Thyroid gland (tissue), 4 donors: ENCODE results near the gene TLX2. TPM values are rescaled to one million over a fixed set of nuclear protein-coding genes. Genes with fewer than 3 reads are reported as not detected.

ENCODE experiments used
- DNase-seq, 2 donors: peaks; one replicate each; pipeline ENCODE4 v3.0.0-alpha.2; 2019
- H3K27ac ChIP-seq, 3 donors: fragments of 200-600 bp; sonication (generic); 1 replicate in 2 of 3; 2 replicates in 1 of 3; pipeline ENCODE4 v1.5.1; 2016 to 2019; ENCODE audit warnings: mild to moderate bottlenecking in 1 of 3, moderate library complexity in 1 of 3
- H3K27me3 ChIP-seq: fragments of 200-600 bp; sonication (generic); one replicate; pipeline ENCODE4 v1.5.1; 2019
- H3K36me3 ChIP-seq, 2 donors: fragments of 200-600 bp; sonication (generic); one replicate each; pipeline ENCODE4 v1.5.1; 2016 to 2019
- H3K4me1 ChIP-seq, 2 donors: fragments of 200-600 bp; sonication (generic); one replicate each; pipeline ENCODE4 v1.5.1; 2017 to 2019
- H3K4me3 ChIP-seq, 3 donors: fragments of 200-600 bp; sonication (generic); replicated peaks in 1 of 3; 1 replicate in 2 of 3; 2 replicates in 1 of 3; pipeline ENCODE4 v1.5.1; 2016; ENCODE audit warnings: mild to moderate bottlenecking in 1 of 3
- H3K9me3 ChIP-seq: fragments of 200-600 bp; sonication (generic); one replicate; pipeline ENCODE4 v1.5.1; 2017
- CTCF ChIP-seq, 6 experiments: fragments of 200-600 bp in 3 of 6; fragments of 450-650 bp in 3 of 6; sonication (generic) in 3 of 6; IDR thresholded peaks; one replicate each; pipeline ENCODE4 v1.5.1; 2016 to 2019; ENCODE audit warnings: antibody characterized with exemption in 6 of 6, mild to moderate bottlenecking in 2 of 6, inconsistent platforms in 1 of 6, moderate library complexity in 1 of 6
- POLR2A ChIP-seq, 2 donors: fragments of 450-650 bp; IDR thresholded peaks; one replicate each; pipeline ENCODE4 v1.6.1; 2017; ENCODE audit warnings: antibody characterized with exemption in 2 of 2, mild to moderate bottlenecking in 2 of 2, moderate library complexity in 1 of 2
- WGBS, 2 donors: methylation state at CpG; one replicate each; pipeline ENCODE4 v1.1.5; 2017; 5-methylcytosine and 5-hydroxymethylcytosine counted together
- intact Hi-C: fragments of 100-400 bp; cut with DNase I; formaldehyde crosslinking; loops from one replicate; pipeline ENCODE4 v1.15.1; 2023
- total RNA-seq, 4 donors: library from RNA; depleted of rRNA; stranded (reverse); fragments of >200 nt; gene quantifications; one replicate each; pipeline ENCODE4 v1.2.3, GENCODE V29; 2016

The TLX2 gene
- total RNA-seq, 4 donors from 2014 or later, result not detected

DNA sequence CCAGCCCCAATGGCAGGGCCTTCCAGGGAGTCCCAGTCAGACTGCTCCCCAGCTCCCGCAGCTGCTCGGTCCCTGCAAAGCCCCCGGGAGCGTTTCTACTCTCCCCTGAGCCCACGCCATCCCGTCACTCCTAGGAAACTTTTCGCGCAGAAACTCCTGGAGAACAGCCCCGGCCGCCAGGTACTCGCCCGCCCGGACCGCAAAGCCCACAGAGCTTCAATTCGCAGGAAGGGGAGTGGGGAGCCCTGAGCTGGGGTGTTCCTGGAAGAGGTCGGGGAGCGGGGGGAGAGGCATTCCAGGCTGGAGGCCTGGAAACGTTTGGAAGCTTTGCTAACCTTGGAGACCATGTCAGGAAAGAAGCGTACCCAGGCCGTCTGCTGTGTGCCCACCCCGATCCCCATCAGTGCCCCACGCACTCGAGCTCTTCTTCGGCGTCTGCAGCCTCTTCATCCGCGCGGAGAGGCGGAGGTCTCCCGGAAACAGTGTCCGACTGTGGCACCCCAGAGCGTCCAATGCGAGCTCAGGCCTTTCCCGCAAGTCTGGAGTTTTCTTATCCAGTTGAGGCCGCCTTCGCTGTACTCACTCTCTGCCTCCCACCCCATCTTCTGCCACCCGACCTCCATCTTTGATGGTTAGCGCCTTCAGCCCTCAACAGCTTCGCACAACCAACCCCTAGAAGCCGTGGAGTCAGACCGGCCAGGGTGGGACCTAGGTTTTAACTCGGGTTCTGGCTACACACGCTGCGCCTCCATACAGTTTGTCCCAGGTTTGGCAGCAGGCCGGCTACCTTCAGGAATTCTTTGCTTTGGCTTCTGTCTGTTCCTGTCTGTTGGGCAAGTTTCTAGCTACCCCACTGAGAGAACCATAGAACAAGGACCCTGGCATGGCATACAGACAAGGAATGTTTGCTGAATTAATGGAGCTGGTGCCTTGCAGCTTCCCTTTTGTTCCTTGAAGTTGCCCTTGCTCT, 10.5 kb upstream of the TLX2 start:
- Histone ChIP-seq H3K4me1 (peaks cover 33 to 42% of the 10 kb centered on the region in 2 donors), H3K27ac (peak overlapping the region; percentile 42 to 60 (median 46)), H3K4me3 (peak overlapping the region in 1 of 3 donors; percentile 29), H3K27me3 (peaks cover 7% of the 10 kb centered on the region), H3K9me3 (no peaks in the 10 kb centered on the region), H3K36me3 (peaks cover 11 to 12% of the 10 kb centered on the region in 2 donors)
- TF ChIP-seq POLR2A (IDR thresholded peaks at IDR 0.05) (peak in 1 of 2 donors; percentile 4), CTCF (IDR thresholded peaks at IDR 0.05) (no peak)
- 50 to 55% methylated on average over 41 to 45 of the region's 45 CpGs for WGBS, 2 donors
- intact Hi-C loops, result no loop called here
- DNase-seq, result no peak

DNA sequence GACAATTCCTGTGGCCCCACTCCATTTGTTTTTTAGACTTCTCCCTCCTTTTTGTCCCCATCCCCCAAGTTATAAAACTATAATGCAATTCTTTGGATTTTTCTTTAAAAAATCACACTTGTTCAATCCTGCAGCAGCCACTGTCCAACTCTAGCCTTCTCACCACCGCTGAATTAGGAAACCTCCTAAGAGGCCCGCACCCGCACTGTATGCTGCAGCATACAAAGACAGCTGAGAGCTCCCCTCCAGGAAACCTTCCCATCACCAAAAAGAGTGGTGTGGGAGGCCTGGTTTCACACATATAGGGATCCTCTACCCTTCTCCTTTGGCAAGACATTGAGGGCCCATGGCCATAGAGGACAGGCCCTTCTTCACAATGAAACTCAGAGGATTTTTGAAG, 9.7 kb upstream of the TLX2 start:
- H3K27ac ChIP-seq, result no peak overlapping the region
- 92 to 98% methylated on average over 3 of the region's 3 CpGs for WGBS, 2 donors
- TF ChIP-seq CTCF (IDR thresholded peaks at IDR 0.05) (no peak), POLR2A (IDR thresholded peaks at IDR 0.05) (no peak)
- no peak for DNase-seq
- peaks cover 7% of the 10 kb centered on the region for H3K27me3 ChIP-seq
- H3K4me3 ChIP-seq, result no peak overlapping the region
- H3K4me1 ChIP-seq, result peaks cover 25 to 34% of the 10 kb centered on the region in 2 donors
- peaks cover 11 to 12% of the 10 kb centered on the region in 2 donors for H3K36me3 ChIP-seq
- no peaks in the 10 kb centered on the region for H3K9me3 ChIP-seq
- intact Hi-C loops, result no loop called here

- Histone ChIP-seq H3K4me1 (peaks cover 24 to 33% of the 10 kb centered on the region in 2 donors), H3K4me3 (peak overlapping the region in 1 of 3 donors; percentile 61), H3K9me3 (no peaks in the 10 kb centered on the region), H3K27ac (no peak overlapping the region), H3K27me3 (peaks cover 7% of the 10 kb centered on the region), H3K36me3 (peaks cover 11 to 12% of the 10 kb centered on the region in 2 donors)
- WGBS, 2 donors, result 98% methylated on average over 14 of the region's 14 CpGs
- TF ChIP-seq POLR2A (IDR thresholded peaks at IDR 0.05) (no peak), CTCF (IDR thresholded peaks at IDR 0.05) (no peak)
- intact Hi-C loops, result no loop called here
- DNase-seq, result no peak
These were observed 8.6 kb upstream of the TLX2 start for GRCh38 chr2:74505448-74506246.

GRCh38 chr2:74507145-74507925, 6.9 kb upstream of the TLX2 start, which contains the start of gene PCGF1:
TSS of gene PCGF1 (minus strand) at chr2:74507695. CDS start at chr2:74507668, 27 bp downstream.
- Histone ChIP-seq H3K9me3 (no peaks in the 10 kb centered on the region), H3K4me3 (peak within 1 kb of the TSS; percentile 44 to 61 (median 54)), H3K27me3 (peaks cover 13% of the 10 kb centered on the region), H3K27ac (peak within 1 kb of the TSS; percentile 96 to 98 (median 98)), H3K4me1 (peaks cover 22 to 33% of the 10 kb centered on the region in 2 donors), H3K36me3 (peaks cover 11 to 12% of the 10 kb centered on the region in 2 donors)
- intact Hi-C loops, result no loop called here
- peak; percentile 100 for DNase-seq
- peak in 3 of 6 experiments; percentile 11 to 35 (median 21) for TF ChIP-seq CTCF (IDR thresholded peaks at IDR 0.05)
- peak in 1 of 2 donors; percentile 79 for TF ChIP-seq POLR2A (IDR thresholded peaks at IDR 0.05)
- WGBS, 2 donors, result 1% methylated on average over 21 to 29 of the region's 56 CpGs
